A549 (cell line): ENCODE data around the gene SLC6A3.

ENCODE experiments used
- EP300 ChIP-seq, 2 experiments: fragments of >200 bp; sonication (Bioruptor Twin); formaldehyde crosslinking; IDR thresholded peaks; 2 replicates in 1 of 2; 3 replicates in 1 of 2; pipeline ENCODE4 v1.6.1; 2016 to 2017
- KDM5A ChIP-seq: fragments of 200-600 bp; sonication (generic); IDR thresholded peaks from 2 replicates; pipeline ENCODE4 v1.6.1; 2016; ENCODE audit warnings: antibody characterized with exemption, mild to moderate bottlenecking
- NFE2L2 ChIP-seq: fragments of 150-350 bp; conservative IDR thresholded peaks from 2 replicates; pipeline ENCODE4 v1.6.1; 2014; ENCODE audit warnings: low read length
- POLR2A ChIP-seq: IDR thresholded peaks from 2 replicates; pipeline ENCODE4 v1.6.1; 2012; ENCODE audit warnings: mild to moderate bottlenecking, low read length
- TF ChIP-seq, protein P1 (sequence below): fragments of >200 bp; sonication (Bioruptor Twin); formaldehyde crosslinking; IDR thresholded peaks from 3 replicates; pipeline ENCODE4 v1.5.1; 2016
- TF ChIP-seq, protein P2 (sequence below): fragments of 150-350 bp; IDR thresholded peaks from 2 replicates; pipeline ENCODE4 v1.6.1; 2014; ENCODE audit warnings: low read depth, mild to moderate bottlenecking, low read length

DNA sequence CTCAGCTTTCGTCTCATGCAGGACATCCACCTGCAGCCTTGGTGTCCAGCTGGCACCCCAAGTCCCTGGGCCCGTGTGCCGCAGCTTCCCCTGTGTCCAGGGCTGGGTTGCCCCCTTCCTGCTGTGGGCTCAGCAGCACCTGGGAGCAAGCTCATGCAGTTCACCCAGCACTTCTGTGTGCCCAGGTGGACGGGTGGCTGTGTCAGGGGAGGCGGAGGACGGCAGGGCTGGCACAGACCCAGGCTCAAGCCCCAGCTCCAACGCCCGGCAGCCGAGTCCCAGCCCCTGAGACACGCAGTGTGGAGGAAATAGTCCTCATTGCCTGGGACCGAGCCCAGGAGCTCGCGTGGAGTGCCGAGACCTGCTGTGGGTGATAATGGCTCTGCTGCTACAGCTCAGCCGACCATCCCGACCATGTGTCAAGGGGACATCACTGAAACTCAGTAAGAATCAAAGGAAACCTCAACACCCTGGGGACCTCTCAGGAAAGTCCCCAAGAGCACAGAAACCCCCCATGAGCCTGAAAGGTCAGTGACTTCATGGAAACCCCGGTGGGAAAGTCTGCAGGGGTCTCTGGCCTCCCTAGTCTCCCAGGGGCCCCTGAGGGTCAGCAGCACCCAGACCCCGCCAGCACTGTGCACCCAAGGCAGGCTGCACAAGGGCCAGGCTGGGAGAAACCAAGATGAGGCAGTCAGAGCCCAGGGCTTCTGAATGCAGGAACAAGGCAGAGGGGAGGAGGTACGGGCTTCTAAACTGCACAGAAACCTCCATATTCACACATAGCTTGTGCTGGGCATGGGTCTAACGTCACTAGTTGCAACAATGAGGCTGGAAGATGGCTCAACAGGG lies 39.7 kb upstream of the SLC6A3 start:
- TF ChIP-seq, protein P1, sequence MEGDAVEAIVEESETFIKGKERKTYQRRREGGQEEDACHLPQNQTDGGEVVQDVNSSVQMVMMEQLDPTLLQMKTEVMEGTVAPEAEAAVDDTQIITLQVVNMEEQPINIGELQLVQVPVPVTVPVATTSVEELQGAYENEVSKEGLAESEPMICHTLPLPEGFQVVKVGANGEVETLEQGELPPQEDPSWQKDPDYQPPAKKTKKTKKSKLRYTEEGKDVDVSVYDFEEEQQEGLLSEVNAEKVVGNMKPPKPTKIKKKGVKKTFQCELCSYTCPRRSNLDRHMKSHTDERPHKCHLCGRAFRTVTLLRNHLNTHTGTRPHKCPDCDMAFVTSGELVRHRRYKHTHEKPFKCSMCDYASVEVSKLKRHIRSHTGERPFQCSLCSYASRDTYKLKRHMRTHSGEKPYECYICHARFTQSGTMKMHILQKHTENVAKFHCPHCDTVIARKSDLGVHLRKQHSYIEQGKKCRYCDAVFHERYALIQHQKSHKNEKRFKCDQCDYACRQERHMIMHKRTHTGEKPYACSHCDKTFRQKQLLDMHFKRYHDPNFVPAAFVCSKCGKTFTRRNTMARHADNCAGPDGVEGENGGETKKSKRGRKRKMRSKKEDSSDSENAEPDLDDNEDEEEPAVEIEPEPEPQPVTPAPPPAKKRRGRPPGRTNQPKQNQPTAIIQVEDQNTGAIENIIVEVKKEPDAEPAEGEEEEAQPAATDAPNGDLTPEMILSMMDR: no peak
- no peak for TF ChIP-seq POLR2A
- TF ChIP-seq NFE2L2: no peak
- no peak for TF ChIP-seq KDM5A
- no peak for TF ChIP-seq EP300 (IDR thresholded peaks at IDR 0.05)
- TF ChIP-seq, protein P2, sequence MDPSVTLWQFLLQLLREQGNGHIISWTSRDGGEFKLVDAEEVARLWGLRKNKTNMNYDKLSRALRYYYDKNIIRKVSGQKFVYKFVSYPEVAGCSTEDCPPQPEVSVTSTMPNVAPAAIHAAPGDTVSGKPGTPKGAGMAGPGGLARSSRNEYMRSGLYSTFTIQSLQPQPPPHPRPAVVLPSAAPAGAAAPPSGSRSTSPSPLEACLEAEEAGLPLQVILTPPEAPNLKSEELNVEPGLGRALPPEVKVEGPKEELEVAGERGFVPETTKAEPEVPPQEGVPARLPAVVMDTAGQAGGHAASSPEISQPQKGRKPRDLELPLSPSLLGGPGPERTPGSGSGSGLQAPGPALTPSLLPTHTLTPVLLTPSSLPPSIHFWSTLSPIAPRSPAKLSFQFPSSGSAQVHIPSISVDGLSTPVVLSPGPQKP: no peak
